IMR-90 (cell line): ENCODE measurements around the gene RRP8. TPM values are rescaled to one million over a fixed set of nuclear protein-coding genes. Genes with fewer than 3 reads are reported as not detected.

ENCODE experiments used
- ATAC-seq: fragments of 200-7000 bp; cut with Tn5 transposase; 2 replicates; pipeline ENCODE4 v1.9.1; 2020; ENCODE audit warnings: low read depth, mild to moderate bottlenecking, moderate library complexity
- BruUV-seq: library from RNA; stranded (reverse); fragments of 400-500 nt; replicated peaks from 2 replicates; lab custom pipeline; 2021; lab: Mats Ljungman, UMichigan
- CTCF ChIA-PET: fragments of 300-600 bp; formaldehyde crosslinking; extraction: SDS; loops from one replicate; lab custom pipeline; 2021; ENCODE audit warnings: antibody characterized with exemption; lab: Yijun Ruan, JAX
- POLR2A ChIA-PET: fragments of 300-600 bp; sonication (Branson Sonifier 250); formaldehyde crosslinking; loops from one replicate; lab custom pipeline; 2022; ENCODE audit warnings: antibody characterized with exemption; ENCODE audit not compliant: unreplicated experiment; lab: Charles Lee
- DNase-seq: peaks from one replicate; pipeline ENCODE4 v3.0.0; 2013
- H2AFZ ChIP-seq: replicated peaks from 2 replicates; pipeline ENCODE3; 2013; ENCODE audit warnings: low read length, mild to moderate bottlenecking; ENCODE audit not compliant: poor library complexity
- H2AK5ac ChIP-seq: 2 replicates; pipeline ENCODE4 v1.6.1; 2013; ENCODE audit warnings: low read depth, low read length, inconsistent platforms
- H2AK9ac ChIP-seq: replicated peaks from 2 replicates; pipeline ENCODE3; 2013; ENCODE audit warnings: mild to moderate bottlenecking, low read depth, low read length, moderate library complexity; ENCODE audit not compliant: poor library complexity
- H2BK120ac ChIP-seq: 2 replicates; pipeline ENCODE4 v1.6.1; 2013; ENCODE audit warnings: low read depth, low read length, inconsistent platforms
- H2BK15ac ChIP-seq: 3 replicates; pipeline ENCODE4 v1.6.1; 2013; ENCODE audit warnings: low read depth, low read length, inconsistent platforms
- H2BK20ac ChIP-seq: 2 replicates; pipeline ENCODE4 v1.6.1; 2013; ENCODE audit warnings: low read depth, mild to moderate bottlenecking, inconsistent platforms, low read length, moderate library complexity
- H2BK5ac ChIP-seq: 2 replicates; pipeline ENCODE4 v1.6.1; 2013; ENCODE audit warnings: mild to moderate bottlenecking, low read depth, low read length, inconsistent platforms; ENCODE audit not compliant: poor library complexity, severe bottlenecking
- H3K14ac ChIP-seq: replicated peaks from 2 replicates; pipeline ENCODE4 v1.6.1; 2013; ENCODE audit warnings: low read depth, low read length, inconsistent platforms
- H3K18ac ChIP-seq: 2 replicates; pipeline ENCODE4 v1.6.1; 2013; ENCODE audit warnings: low read depth, low read length, control low read depth
- H3K23ac ChIP-seq: 2 replicates; pipeline ENCODE4 v1.6.1; 2013; ENCODE audit warnings: low read depth, low read length, inconsistent platforms
- H3K27ac ChIP-seq: 2 replicates; pipeline ENCODE4 v1.5.1; 2013; ENCODE audit warnings: mild to moderate bottlenecking, control low read depth, low read length; ENCODE audit not compliant: insufficient read depth
- H3K27me3 ChIP-seq: 2 replicates; pipeline ENCODE4 v1.6.1; 2013; ENCODE audit warnings: low read length; ENCODE audit not compliant: control insufficient read depth, insufficient read depth
- H3K36me3 ChIP-seq: 2 replicates; pipeline ENCODE4 v1.6.1; 2013; ENCODE audit warnings: low read length, mixed read lengths; ENCODE audit not compliant: control insufficient read depth, insufficient read depth
- H3K4ac ChIP-seq: 2 replicates; pipeline ENCODE4 v1.6.1; 2013; ENCODE audit warnings: low read depth, low read length, inconsistent platforms
- H3K4me1 ChIP-seq: 2 replicates; pipeline ENCODE4 v1.6.1; 2013; ENCODE audit warnings: low read length, mixed read lengths; ENCODE audit not compliant: control insufficient read depth, insufficient read depth
- H3K4me2 ChIP-seq: 2 replicates; pipeline ENCODE4 v1.6.1; 2013; ENCODE audit warnings: low read depth, mild to moderate bottlenecking, control low read depth, low read length, moderate library complexity
- H3K4me3 ChIP-seq: 2 replicates; pipeline ENCODE4 v1.5.1; 2013; ENCODE audit warnings: low read depth, mild to moderate bottlenecking, control low read depth, low read length, moderate library complexity; ENCODE audit not compliant: insufficient read depth
- H3K56ac ChIP-seq: 2 replicates; pipeline ENCODE4 v1.6.1; 2013; ENCODE audit warnings: low read length, inconsistent platforms; ENCODE audit not compliant: insufficient read depth; ENCODE audit errors: extremely low read depth
- H3K79me1 ChIP-seq, 2 experiments: 2 replicates each; pipeline ENCODE4 v1.6.1; 2013; ENCODE audit warnings: low read length in 2 of 2, inconsistent platforms in 1 of 2, low read depth in 1 of 2
- H3K9ac ChIP-seq: 2 replicates; pipeline ENCODE4 v1.6.1; 2013; ENCODE audit warnings: low read depth, low read length, control low read depth
- H3K9me1 ChIP-seq: 2 replicates; pipeline ENCODE4 v1.6.1; 2013; ENCODE audit warnings: low read length, inconsistent platforms; ENCODE audit not compliant: insufficient read depth
- H3K9me3 ChIP-seq: 2 replicates; pipeline ENCODE4 v1.6.1; 2013; ENCODE audit warnings: low read length; ENCODE audit not compliant: control insufficient read depth, insufficient read depth
- H4K20me1 ChIP-seq: 2 replicates; pipeline ENCODE4 v1.6.1; 2013; ENCODE audit warnings: low read length, inconsistent platforms; ENCODE audit not compliant: insufficient read depth
- H4K5ac ChIP-seq: 2 replicates; pipeline ENCODE4 v1.6.1; 2013; ENCODE audit warnings: mild to moderate bottlenecking, low read depth, low read length, control low read depth
- H4K8ac ChIP-seq, 2 experiments: 2 replicates each; pipeline ENCODE4 v1.6.1; 2013; ENCODE audit warnings: low read depth in 2 of 2, low read length in 2 of 2, control low read depth in 1 of 2, inconsistent platforms in 1 of 2
- H4K91ac ChIP-seq: 2 replicates; pipeline ENCODE4 v1.6.1; 2013; ENCODE audit warnings: low read depth, low read length, inconsistent platforms; ENCODE audit not compliant: insufficient read depth
- MXI1 ChIP-seq: IDR thresholded peaks from 2 replicates; pipeline ENCODE4 v1.6.1; 2012; ENCODE audit warnings: low read depth, mild to moderate bottlenecking, low read length, moderate library complexity, borderline replicate concordance
- WGBS, 2 experiments: methylation state at CpG; one replicate each; pipeline versions ENCODE4 v1.1.5 to v1.1.7; 2013; ENCODE audit warnings: missing lambda C conversion rate in 2 of 2; ENCODE audit not compliant: insufficient read length in 1 of 2; ENCODE audit errors: extremely low coverage in 2 of 2; 5-methylcytosine and 5-hydroxymethylcytosine counted together
- dilution Hi-C: fragments of 300-500 bp; cut with HindIII; formaldehyde crosslinking; loops from one replicate; pipeline ENCODE4 v1.14.3; 2018; ENCODE audit warnings: low sequenced_read_pairs; ENCODE audit not compliant: unreplicated experiment
- in situ Hi-C: fragments of 300-500 bp; cut with MboI; formaldehyde crosslinking; loops from 3 replicates; pipeline ENCODE4 v1.14.3; 2019; ENCODE audit warnings: low sequenced_read_pairs, inconsistent platforms, mixed read lengths
- intact Hi-C: fragments of 100-400 bp; cut with micrococcal nuclease; formaldehyde crosslinking; loops from 2 replicates; pipeline ENCODE4 v1.10.0; 2022
- polyA plus RNA-seq, 3 experiments: library from polyadenylated mRNA; depleted of rRNA; stranded (reverse); fragments of >200 nt; gene quantifications; 2 replicates each; pipeline ENCODE4 v1.2.3, GENCODE V29; 2012; ENCODE audit warnings: low replicate concordance in 1 of 3
- total RNA-seq: library from RNA; depleted of rRNA; stranded (reverse); fragments of >200 nt; gene quantifications from 2 replicates; pipeline ENCODE4 v1.2.3, GENCODE V29; 2012

The RRP8 gene
- total and polyA plus RNA-seq, 2 of the 4 experiments (the other 2 are of a cell fraction) = 10.8 to 11.5 TPM

GRCh38 chr11:6640036-6640984 is 36.9 kb upstream of the RRP8 start:
- ChIA-PET POLR2A (no interaction called here), CTCF (interaction anchor here (1.1 kb wide), 1 partner anchor 40 kb away, joined by 3 read pairs; no protein-coding TSS in a partner anchor)
- no peak for DNase-seq
- Histone ChIP-seq H3K36me3 (peaks cover 25% of the 10 kb centered on the region), H3K9ac (no peak overlapping the region), H2AK9ac (no peak overlapping the region), H3K27ac (no peak overlapping the region), H4K8ac (no peak overlapping the region), H4K5ac (no peak overlapping the region), H3K9me3 (no peaks in the 10 kb centered on the region), H2AFZ (no peak overlapping the region), H3K27me3 (no peaks in the 10 kb centered on the region), H4K91ac (no peak overlapping the region), H3K4me2 (no peak overlapping the region), H3K4me1 (peaks cover 8% of the 10 kb centered on the region), H2BK5ac (no peak overlapping the region), H2AK5ac (no peak overlapping the region), H4K20me1 (peaks cover 4% of the 10 kb centered on the region; the same call in 1 of the 2 replicates), H3K14ac (no peak overlapping the region), H3K79me1 (peaks cover 0 to 11% of the 10 kb centered on the region in 2 experiments; a peak in 2 of 4 replicates), H3K56ac (no peak overlapping the region), H2BK15ac (no peak overlapping the region), H2BK120ac (no peak overlapping the region), H2BK20ac (no peak overlapping the region), H3K4me3 (no peak overlapping the region), H3K23ac (no peak overlapping the region), H3K4ac (no peak overlapping the region), H3K9me1 (no peaks in the 10 kb centered on the region; the same call in 1 of the 2 replicates), H3K18ac (no peak overlapping the region)
- no peak for TF ChIP-seq MXI1
- ATAC-seq = no peak
- in situ Hi-C loops (no loop called here), dilution Hi-C loops (no loop called here), intact Hi-C loops (no loop called here)
- no TSS peak for BruUV-seq
- 96% methylated on average over 27 of the region's 36 CpGs; no CpG with 5 or more reads in 1 of the 2 experiments for WGBS, 2 experiments
